Activated CD4-positive, alpha-beta T cell treated with anti-CD3 and anti-CD28 coated beads, Interleukin-2, amount 50 U/mL, for 16 hours (primary cell): ENCODE data around the gene FRMPD4.
"Not testable (repeated sequence)": the region's sequence is repeated elsewhere in the genome, so short reads cannot be mapped to it uniquely, and the experiment has no call there.

Source experiments
- DNase-seq: peaks from one replicate; pipeline ENCODE4 v3.0.0-alpha.2; 2020

FRMPD4 gene

DNA sequence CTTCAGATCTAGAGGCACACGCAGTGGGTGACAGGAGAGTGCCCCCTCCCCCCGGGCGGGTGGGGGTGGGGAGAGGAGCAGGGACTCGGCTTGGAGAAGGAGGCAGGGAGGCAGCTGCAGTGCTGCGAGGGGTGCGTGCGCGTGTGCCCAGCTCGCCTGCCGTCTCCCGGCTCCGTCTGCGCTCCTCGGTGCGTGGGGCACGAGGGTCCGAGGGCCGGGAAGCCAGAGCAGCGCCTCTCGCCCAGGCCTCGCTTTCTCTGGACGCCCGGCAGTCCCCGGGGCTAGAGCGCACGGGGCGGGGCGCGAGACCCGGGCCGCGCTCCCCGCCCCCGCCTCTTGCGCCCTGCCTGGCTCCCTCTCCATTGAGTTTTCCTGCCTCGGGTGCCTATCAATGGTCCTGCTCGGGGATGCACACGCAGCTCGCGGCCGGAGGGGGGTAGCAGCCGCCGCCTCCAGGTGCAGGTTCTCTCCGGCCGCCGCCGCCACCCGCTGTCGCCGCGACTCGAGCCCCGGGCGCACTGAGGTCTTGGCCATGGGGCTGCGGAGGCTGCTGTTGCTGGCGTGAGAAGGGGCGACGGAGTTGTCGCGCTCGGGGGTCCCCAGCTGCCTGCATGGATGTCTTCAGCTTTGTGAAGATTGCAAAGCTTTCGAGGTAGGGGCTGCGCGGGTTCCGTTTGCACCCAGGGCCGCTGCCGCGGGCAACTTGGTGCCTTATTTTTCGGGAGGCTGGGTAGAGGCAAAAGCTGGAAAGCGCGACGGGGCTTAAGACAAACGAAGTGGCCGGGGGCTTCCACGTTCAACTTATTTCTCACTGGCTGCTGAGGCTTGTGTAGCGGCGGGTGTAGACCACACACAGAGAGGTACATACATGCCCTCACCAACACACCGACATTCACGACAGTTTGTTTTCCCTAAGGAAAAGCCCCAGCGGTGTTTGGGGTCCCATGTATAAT, at the start of gene FRMPD4:
FRMPD4 (plus strand) TSS at position 113 of the 953 bp plus-strand sequence; CDS start at position 612, 499 bp downstream.
- no peak for DNase-seq

DNA sequence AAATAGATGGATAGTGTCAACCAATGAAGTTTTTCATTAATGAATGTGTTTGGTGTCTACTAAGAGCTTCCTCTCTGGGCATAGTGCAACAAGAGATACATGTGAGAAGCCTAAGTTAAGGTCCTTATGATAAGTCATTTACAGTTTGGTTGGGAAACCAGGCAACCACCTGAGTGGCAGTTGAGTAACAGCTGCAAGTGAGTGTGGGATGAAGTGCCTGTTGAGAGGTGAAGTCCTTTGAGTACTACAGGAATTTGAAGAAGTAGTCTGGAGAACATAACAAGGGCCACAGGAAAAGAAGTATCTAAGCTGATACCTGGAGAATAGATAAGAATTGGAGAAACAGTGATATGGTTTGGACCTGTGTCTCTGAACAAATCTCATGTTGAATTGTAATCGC, 48.5 kb upstream of the FRMPD4 start:
- no peak for DNase-seq

DNA sequence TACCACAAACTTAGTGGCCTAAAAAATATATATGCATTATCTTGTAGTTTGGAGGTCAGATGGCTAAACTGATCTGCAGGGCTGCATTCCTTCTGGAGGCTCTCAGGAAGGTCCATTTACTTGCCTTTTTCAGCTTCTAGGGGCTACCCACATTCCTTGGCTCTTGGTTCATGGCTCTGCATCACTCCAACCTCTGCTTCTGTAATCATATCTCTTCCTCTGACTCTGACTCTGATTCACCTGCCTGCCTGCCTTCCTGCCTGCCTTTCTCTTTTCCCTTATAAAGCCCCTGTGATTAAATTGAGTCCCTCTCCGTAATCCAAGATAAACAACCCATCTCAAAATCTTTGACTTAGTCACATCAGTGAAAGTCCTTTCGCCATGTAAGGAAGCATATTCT, 25.0 kb upstream of the FRMPD4 start:
- DNase-seq: no peak

DNA sequence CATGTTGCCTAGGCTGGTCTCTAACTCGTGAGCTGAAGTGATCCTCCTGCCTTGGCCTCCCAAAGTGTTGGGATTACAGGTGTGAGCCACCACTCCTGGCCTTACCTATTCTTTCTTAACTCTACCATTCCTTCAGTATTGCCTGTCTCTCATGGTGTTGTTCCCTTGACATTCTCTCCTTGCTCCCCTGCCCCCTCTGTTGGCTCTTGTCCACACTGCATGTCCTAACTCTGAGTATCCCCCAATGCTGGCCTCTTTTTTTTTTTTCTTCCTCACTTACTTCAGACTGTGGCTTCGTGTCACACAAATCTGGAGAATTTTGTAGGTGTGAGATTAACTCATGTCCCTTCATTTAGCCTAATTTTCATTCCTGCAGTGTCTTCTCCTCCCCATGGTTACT, 22.9 kb upstream of the FRMPD4 start:
- DNase-seq: no peak

DNA sequence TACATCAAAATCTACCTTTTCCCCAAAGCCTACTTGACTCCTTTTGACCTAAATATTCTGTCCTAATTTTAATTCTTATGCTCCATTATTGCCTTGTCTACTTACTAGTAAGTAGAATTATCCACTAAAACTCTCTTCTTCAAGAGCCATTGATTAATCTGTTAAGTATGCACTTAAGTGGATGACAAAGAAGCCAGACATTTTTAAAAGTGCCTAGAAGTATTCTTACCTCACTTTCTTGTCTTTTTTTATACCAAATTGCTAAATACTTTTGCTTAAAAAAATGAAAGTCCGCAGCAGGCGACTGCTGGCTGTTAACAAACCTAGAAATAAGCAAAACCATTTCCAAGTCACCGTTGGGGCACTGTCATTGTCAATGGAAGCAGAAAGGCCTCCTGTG, 20.1 kb upstream of the FRMPD4 start:
- DNase-seq: no peak

DNA sequence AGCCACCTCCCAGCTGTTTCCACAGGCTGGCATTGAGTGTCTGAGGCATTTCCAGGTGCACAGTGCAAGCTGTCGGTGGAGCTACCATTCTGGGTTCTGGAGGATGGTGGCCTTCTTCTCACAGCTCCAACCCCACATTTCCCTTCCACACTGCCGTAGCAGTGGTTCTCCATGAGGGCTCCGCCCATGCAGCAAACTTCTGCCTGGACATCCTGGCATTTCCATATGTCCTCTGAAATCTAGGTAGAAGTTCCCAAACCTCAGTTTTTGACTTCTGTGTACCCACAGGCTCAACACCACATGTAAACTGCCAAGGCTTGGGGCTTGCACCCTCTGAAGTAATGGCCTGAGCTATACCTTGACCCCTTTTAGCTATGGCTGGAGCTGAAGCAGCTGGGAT, 10.3 kb upstream of the FRMPD4 start:
- no peak for DNase-seq

DNA sequence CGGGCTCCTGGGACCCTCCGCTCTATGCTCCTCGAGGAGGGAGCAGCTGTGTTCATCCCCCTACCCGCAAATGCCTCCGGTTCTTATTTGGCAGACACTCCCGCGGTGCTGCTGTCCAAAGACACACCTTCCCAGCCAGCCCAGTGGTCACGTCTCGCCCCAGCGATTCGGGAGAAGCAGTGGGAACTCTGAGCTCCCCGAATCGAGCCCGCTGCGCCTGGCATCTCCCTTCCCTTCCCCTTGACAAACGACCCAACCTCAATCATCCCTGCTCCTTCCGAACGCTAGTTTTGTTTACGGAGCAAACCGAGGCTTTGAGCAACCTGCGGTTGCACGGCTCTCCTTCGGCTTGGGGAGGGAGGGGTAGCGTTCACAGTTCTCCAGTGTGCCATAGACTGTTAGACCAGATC, 317 bp upstream of the FRMPD4 start:
- no peak for DNase-seq

DNA sequence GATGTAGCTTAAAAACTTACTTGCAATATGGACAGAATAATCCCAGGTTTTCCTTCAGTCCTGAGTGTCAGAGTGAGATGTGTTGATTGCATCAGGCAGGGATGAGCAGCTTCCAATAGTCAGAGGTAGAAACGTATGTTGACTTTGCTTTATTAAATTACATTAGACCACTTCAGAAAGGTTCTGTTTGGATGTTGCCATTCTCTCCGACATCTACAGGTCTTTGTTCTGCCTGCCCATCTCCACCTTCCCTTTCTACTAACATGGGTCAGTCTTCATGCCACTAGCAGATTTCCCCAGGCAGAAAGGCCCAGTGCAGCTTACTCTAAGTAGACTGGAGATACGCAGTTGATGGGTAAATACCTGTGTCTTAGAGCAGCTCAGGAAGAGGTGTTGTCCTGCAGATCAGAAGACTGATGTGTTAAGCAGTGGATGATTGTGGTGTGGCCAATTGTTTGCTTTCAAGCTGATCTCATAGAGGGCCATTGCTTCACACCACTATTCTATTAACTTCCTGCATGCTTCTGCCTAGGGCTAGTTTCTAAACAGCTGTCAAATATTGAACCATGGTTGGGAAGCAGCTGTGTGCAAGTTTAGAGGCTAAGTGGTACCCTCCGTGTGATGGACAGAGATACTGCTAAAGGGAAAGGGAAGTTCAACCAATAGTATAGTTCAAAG, 1.8 kb downstream of the FRMPD4 start:
- DNase-seq: no peak

DNA sequence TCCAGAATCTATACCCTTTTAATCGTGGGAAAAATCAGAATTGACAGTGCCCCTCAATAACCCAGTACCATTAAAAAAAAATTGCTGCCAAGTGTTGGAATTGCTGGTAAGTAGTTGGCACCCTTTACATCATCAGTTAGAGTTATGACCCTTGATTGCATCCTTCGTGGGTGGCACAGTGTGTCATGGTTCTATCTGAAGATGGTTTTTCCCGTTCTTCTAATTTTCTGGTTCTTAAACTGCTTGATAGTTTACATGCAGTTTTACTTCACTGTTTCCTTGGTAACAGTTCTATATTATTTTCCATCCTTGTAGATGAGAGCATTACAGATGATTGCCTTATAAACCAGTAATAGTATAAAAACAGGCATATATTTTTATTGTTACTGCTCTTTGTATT, 3.2 kb downstream of the FRMPD4 start:
- DNase-seq: no peak

DNA sequence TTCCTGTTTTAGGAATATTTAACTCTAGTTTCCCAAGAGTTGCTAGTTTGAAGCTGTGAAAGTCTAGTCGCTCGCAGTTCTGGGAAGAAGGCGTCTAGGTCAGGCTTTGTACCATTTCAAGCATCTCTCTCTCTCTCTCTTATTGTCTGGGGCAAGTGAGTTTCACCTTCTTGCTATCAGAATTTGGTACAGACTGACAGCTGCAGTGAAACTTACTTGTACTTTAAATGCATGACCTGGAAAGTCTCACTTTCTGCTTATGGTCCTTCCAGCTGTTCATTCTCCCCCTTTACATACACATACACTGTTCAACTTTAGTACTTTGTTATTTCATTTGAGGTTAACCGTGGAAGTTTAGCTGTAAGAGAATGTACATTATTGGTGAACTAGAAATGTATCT, 4.4 kb downstream of the FRMPD4 start:
- no peak for DNase-seq

DNA sequence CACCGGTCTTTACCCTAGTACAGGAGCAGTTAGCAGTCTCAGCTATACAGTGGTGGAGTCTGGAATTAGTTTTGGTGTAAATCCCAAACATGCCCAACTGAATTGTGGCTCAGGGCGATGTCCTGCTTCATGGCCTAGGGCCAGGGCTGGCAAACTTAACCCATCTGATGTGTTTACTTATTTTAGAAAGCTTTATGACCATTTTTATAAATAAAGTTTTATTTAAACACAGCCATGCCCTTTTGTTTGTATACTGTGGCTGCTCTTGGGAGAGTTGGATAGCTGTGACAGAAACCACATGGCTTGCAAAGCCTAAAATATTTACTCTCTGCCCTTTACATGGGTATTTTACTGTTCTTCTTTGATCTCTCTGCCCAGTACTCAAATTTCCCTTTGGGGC, 7.1 kb downstream of the FRMPD4 start:
- DNase-seq: no peak

DNA sequence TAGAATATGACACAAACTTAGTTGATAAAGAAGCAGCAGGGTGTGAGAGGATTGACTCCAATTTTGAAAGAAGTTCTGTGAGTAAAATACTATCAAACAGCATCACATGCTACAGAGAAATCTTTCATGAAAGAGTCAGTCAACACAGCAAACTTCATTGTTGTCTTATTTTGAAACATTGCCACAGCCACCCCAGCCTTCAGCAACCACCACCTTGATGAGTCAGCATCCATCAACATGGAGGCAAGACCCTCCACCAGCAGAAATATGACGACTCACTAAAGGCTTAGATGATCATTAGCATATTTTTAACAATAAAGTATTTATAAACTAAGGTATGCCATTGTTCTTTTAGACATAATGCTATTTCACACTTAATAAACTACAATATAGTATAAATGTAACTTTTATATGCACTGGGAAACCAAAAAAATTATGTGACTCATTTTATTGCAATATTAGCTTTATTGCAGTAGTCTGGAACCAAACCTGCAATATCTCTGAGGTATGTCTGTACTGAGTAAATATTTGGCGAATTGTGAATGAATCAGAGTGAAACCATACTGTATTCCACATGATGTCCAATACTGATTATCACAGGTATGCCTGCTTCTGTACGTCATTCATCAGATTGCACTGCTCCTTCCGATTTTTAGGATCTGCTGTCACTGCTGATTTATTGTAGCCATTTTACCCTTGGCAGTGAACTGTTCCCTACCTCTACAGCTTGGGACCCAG, 11.6 kb downstream of the FRMPD4 start:
- no peak for DNase-seq

DNA sequence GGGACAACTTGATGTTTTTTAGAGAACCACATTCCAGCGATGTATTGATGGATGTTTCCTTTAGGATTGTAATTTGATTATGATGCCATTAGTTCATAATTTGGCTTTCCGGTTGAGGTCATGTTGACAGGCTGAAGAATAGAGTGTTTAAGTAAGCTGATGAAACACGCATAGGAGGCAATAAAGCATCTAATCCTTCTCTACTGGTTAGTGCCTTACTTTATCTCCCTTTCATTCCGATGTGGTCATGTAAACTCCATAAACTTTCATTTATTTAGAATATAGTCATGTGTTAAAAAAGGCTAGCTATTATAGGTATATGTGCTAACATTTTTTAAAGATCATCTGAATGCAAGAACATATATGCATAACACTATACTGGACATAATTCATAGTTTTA, 15.0 kb downstream of the FRMPD4 start:
- no peak for DNase-seq

DNA sequence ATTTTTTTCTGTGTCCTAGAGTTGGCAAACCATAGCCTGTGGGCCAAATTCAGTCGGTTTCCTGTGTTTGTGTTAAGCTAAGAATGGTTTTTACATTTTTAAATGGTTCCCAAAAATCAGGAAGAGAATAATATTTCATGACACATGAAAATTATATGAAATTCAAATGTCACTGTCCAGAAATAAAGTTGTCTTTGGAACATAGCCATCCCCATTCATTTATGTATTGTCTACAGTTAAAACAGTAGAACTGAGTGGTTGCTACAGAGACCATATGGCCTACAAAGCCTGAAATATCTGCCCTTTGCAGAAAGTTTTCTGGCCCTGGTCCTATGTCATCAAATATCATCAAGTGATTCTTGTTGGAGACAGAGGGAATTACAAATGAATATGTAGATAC, 15.5 kb downstream of the FRMPD4 start:
- no peak for DNase-seq

DNA sequence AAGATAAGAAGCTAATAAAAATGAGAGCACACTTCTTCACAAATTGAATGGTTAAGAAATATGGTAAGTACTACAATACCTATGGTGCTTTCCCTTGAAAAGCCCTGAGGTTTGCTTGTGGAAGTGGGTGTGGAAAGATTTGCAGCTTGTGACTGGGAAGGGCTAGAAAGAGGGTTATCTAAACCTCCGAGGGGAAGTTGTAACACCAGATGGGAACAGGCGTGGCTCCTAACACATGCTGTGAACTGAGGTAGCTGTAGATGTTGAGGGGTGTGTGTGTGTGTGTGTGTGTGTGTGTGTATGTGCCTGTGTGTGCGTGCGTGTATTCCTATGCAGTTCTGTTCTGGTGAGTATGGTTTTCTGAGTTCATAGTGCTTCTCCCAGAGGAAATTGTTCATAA, 21.5 kb downstream of the FRMPD4 start:
- DNase-seq: no peak

DNA sequence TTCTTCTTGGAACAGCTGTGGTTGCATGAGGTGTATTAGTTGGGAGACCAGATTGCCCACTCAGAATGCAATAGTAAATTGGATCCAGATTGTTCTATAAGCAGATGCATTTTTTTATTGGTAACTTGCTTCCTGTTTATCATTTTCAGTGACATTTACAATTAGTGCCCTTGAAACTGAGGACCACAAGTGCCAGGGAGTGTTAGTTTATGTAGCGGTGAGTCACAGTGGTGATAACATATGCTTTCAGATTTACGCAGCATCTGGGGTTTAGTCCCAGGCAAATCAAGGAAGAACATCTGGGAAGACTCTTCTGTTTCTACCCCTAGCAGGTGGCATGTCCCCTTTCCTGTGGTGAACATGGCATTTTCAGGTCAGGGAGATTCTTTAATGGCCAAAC, 24.1 kb downstream of the FRMPD4 start:
- DNase-seq: no peak

DNA sequence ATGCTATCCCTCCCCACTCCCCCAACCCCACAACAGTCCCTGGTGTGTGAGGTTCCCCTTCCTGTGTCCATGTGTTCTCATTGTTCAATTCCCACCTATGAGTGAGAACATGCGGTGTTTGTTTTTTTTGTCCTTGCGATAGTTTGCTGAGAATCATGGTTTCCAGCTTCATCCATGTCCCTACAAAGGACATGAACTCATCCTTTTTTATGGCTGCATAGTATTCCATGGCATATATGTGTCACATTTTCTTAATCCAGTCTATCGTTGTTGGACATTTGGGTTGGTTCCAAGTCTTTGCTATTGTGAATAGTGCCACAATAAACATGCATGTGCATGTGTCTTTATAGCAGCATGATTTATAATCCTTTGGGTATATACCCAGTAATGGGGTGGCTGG, 25.9 kb downstream of the FRMPD4 start:
- DNase-seq: not testable (repeated sequence)

DNA sequence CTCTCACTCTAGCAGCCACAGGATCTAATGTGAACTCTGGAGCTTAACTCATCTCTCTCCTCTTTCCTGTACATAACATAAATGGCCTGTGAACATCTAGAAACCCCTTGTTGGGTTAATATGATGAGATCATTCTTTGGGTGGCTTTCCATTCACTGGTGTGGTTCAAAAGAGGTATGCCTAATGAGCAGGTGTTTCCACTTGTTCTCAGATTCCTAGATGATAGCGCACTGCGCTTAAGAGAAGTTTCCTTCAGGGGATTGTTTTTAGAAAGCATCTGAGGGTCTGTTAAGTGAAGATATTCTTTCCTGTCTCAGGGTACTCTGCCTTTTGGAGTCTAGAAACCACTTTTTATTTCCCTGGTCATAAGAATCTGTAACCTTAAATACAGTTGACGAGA, 32.5 kb downstream of the FRMPD4 start:
- no peak for DNase-seq

DNA sequence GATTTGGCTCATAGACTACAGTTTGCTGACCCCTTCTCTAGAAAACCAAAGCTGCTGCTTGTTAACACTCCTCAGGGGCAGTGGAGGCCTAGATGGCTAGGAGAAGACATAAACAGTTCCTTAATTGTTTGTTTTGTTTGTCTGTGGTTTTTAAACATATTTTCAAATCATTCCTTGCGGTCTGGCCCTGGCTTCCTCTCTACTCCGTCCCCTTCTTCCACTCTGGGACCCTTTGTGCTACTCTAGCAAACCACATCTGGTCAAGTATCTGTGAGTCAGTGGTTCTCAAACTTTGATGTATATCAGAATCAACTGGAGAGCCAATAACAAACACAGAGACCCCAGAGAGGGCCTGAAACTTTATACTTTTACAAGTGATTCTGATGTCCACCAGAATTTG, 36.1 kb downstream of the FRMPD4 start:
- DNase-seq: no peak

DNA sequence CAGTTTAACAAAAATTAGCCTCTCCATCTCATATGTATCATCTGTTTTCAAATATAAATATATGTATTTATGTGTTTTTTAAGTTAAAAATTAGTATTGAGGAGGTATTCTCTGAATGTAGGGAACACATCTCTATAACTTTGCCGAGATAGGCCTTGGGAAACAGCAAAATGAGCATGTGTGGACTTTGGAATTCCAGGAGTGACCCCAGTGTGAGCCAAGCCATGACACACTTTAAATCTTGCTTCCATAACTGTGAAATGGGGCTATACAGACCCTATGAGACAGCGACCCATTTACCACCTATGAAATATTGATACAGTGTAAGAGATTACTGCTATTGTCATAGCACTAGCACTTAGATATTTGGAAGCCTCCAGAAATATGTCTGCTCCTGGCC, 58.8 kb downstream of the FRMPD4 start:
- no peak for DNase-seq

DNA sequence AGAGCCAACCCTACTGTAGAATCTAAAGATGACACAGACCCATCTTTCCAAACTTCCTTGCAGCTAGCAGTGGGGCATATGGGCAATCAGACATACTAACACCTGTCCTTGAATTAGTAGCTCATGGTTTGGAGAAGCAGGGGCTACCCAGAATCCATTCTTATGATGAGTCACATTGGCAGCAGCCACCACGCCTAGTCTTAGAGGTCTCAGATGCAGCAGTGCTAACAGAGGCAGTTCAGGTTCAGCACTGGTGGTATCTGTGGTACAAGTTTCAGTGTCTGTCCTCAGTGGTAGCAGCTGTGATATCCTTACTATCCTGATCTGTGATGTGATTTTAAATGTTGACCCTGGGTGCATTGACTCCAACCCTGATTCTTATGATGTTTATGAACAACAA, 68.1 kb downstream of the FRMPD4 start:
- no peak for DNase-seq

DNA sequence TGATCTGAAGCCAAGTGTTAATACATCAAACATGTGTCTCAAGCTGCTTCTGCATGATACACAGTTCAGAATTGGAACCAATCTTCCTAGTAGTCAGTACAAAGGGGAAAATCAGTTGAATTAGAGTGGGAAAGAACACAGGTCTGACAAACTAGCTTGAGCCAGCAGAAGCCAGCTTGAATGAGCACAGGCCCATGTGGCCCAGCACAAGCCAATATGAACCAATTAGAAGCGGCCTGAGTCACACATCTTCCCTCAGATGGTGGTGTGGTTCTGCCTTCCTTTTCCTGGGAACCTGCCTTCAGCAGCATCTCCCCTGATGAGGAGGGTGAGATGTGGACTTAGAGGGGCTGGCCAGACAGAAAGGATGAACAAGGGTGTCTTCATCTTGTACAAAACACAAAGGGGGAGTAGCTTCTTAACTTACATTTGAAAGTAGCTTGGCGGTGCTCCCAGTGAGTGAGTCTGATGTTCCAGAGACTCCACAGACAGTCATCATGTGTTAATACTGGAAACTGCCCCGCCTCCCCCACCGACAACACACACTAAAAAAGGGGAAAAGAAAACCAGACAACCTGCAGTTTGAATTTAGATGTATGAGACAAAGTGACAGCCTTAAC, 72.0 kb downstream of the FRMPD4 start:
- DNase-seq: no peak

DNA sequence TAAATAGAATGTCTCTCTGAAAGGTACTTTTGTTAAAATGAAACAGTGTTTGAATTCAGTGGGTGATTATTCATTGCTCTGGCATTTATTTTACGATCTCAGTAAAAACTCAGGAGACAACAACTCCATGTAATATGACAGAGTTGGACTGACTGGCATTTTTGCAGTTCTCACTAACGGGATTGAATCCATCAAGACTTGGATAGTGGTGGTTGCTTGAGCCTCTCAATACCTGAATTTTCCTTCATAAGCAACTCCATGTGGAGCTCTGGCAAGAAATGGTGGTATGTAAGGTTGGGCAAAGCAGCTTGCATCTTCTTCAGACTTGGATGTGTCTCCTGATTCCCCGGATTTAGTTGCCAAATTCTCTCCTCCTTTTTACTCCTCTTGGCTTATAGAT, 72.7 kb downstream of the FRMPD4 start:
- no peak for DNase-seq
